GM12874 (cell line): Measurements from ENCODE around the gene MRAP.

ENCODE experiments used
- TF ChIP-seq, protein P1 (sequence below): IDR thresholded peaks from 2 replicates; pipeline ENCODE4 v1.5.1; 2011; ENCODE audit warnings: low read depth, mild to moderate bottlenecking, control low read depth, low read length, moderate library complexity; ENCODE audit not compliant: insufficient read depth

MRAP gene

DNA sequence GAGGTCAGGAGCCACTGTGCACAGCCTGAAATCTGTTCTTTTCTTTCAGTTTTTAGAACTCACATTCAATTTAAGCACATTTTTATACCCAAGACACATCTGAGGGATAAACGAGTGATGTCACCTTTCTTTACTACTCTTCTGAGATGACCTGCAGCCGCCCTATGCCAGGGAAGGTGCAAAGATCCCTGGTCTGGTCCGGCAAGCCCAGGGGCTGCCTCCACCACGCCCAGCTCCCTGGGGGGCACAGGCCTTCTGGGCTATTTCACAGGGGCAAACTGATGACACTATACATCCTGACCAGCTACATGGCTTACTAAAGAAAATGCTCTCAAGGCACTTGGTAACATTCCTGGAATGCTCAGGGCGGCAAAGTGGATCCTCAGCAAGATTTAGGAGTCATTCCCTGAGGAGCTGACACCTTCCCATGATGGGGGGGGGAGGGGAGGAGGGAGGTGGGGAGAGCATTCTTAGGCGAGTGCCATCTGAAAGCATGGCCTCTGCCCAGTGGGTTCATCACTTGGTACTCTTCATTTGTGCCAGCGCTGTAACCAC lies 11.3 kb downstream of the MRAP start:
- TF ChIP-seq, protein P1, sequence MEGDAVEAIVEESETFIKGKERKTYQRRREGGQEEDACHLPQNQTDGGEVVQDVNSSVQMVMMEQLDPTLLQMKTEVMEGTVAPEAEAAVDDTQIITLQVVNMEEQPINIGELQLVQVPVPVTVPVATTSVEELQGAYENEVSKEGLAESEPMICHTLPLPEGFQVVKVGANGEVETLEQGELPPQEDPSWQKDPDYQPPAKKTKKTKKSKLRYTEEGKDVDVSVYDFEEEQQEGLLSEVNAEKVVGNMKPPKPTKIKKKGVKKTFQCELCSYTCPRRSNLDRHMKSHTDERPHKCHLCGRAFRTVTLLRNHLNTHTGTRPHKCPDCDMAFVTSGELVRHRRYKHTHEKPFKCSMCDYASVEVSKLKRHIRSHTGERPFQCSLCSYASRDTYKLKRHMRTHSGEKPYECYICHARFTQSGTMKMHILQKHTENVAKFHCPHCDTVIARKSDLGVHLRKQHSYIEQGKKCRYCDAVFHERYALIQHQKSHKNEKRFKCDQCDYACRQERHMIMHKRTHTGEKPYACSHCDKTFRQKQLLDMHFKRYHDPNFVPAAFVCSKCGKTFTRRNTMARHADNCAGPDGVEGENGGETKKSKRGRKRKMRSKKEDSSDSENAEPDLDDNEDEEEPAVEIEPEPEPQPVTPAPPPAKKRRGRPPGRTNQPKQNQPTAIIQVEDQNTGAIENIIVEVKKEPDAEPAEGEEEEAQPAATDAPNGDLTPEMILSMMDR = no peak

DNA sequence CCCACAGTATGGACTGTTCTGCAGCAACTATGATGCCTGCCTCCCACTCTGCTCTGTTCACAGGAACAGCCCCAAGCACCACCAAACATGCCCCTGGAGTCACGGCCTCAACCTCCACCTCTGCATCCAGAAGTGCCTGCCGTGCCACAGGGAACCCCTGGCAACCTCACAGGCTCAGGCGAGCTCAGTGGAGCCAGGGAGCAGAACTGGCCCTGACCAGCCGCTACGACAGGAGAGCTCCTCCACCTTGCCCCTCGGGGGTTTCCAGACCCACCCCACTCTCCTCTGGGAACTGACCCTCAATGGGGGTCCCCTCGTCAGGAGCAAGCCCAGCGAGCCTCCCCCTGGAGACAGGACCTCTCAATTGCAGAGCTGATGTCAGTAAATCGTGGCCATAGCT lies 13.0 kb downstream of the MRAP start:
- TF ChIP-seq, protein P1 = no peak

DNA sequence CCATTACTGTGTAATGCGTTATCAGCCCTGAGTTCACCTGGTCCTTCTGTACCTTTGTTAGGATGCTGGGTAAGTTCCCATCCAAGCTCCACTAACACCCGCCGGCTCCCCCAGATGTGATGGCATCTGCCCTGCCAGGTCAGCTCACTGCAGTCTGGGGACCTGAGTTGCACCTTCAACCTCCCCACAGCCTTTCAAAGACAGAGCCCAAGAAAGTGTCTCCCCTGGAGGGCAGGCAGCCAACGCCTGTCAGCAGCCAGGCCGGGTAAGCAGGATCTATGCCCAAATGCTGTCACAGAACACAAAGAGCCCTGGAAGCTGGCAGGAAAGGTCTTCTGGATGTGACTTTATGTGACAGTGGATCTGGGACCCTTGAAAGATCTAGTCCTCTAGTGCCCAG lies 13.7 kb downstream of the MRAP start:
- TF ChIP-seq, protein P1 = no peak

DNA sequence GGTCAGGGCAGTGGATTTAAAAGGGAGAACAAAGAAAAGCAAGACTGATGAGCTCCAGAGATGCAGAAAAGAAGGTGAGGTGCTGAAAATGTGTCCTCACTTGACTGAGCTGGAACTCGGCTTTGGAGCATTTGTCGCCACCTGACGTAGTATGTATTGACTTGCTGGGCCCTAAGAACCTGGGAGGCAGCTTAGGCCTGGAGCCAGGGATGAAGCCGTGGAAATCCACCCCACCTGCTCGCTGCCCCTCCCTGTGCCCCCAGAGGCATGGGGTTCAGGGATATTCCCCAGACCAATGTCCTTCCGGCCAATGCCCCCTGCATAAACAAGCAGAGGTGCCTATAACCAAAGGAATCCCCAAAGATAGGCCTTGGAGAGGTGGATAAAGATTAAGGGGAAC lies 14.3 kb downstream of the MRAP start:
- TF ChIP-seq, protein P1 = no peak

DNA sequence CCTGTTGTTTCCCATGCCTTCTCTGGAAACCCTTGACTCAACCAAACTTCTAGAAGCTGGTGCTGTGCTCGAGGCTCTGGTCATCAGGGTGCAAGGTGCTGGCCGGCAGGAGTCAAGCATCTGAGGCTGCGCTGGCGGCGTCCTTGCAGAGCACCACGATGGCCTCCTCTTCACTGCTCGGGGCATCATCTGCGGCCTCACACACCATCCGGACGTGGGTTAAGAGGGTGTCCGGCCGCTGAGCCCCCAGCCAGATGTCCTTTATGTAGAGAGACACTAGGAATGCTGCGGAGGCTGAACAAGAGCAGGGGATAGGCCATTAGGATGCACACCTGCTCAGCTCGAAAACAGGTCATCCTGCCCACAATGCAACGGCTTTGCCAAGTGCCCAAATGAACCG lies 16.2 kb downstream of the MRAP start:
- TF ChIP-seq, protein P1 = no peak

DNA sequence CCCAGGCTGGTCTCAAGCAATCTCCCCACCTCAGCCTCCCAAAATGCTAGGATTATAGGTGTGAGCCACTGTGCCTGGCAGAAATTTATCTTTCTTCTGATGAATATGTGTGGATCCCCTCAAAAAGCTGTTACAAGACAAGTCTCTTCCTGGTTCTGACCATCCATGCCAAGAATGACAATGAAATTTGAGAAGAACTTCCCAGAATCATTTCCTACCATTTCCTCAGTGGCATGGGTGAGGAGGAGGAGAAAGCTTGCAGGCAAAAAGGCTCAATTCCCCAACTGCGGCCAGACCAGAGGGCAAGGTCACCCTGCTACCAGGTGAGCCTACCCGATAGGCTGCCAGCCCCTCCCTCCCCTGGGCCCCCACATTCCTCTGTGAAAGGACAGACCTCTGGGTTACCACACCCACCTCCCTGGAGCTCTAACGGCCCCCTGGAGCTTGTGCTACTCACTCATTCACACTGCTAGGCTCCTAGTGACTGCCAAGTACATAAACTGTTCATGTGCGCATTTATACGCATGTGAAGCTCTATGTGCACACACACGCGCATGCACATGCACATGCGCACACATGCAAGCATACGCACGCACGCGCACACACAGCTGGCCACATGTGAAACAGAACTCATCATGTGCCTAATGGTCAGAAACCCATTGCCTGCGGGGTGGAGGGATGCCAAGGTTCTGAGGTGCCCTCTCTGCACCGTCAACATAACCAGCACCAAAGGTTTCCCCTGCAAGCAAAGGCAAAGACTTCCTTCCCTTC lies 17.0 kb downstream of the MRAP start:
- TF ChIP-seq, protein P1 = no peak

DNA sequence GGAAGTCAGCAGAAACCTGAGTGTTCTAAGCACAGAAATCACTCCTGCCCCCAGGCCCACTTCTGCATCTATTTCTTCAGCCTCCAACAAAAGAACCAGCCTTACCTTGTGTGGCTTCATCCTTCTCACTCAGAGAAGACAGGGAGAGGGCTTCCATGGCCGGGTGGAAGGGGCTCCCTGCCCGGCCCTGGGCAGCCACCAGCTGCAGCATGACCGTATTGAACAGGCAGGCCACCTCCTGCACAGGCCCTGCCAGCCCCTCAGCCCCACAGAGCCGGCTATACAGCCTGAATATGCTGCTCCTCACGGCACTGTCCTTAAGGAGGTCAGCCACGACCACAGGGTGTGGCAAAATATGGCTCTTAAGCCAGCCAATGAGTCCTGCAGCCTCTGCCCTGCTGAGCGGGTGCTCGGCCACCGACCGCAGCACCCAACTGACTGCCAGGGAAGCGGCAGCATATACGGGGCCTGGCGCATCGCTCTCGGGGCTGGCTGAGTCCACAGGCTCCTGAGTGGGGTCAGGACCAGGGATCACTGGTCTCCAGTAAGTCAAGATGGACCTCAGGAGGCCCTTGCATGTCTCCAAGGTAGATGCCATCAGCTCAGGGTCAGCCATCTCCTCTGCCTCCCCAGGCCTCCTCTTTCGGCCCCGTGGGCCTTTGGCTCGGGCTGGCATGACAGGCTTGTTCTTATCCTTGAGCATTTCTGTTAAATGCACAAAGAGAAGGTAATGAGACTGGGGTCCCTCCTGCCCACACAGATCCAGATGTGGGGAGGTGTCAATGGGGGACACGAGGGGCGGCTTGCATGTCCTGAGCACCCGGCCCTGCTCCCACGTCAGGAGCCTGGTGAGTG lies 17.9 kb downstream of the MRAP start:
- TF ChIP-seq, protein P1 = no peak
